Measurements from ENCODE around the gene MAB21L3.
A peak's percentile ranks its signal among the peaks of the same experiment; 100 is the strongest.

The MAB21L3 gene

GRCh38 chr1:116118471-116118870, 7.3 kb downstream of the MAB21L3 start:
- no peak overlapping the region for H3K4me3 ChIP-seq (replicated peaks; ENCODE audit: low read depth, low read length)
- no peak for TF ChIP-seq CTCF (IDR thresholded peaks at IDR 0.05; ENCODE audit: low read length, missing control alignments)
- no peak for DNase-seq (ENCODE audit: low read depth)

- H3K4me3 ChIP-seq (replicated peaks; ENCODE audit: low read depth, low read length): no peak overlapping the region
- no peak for TF ChIP-seq CTCF (IDR thresholded peaks at IDR 0.05; ENCODE audit: low read length, missing control alignments)
- DNase-seq (ENCODE audit: low read depth): no peak
Observed at GRCh38 chr1:116119876-116120275, 8.7 kb downstream of the MAB21L3 start.

- DNase-seq (ENCODE audit: low read depth): peak; percentile 54
Observed at GRCh38 chr1:116122955-116123757, 12.0 kb downstream of the MAB21L3 start.

GRCh38 chr1:116123837-116124533, 12.8 kb downstream of the MAB21L3 start:
- no peak for TF ChIP-seq CTCF (IDR thresholded peaks at IDR 0.05; ENCODE audit: low read length, missing control alignments)
- no peak overlapping the region for H3K4me3 ChIP-seq (replicated peaks; ENCODE audit: low read depth, low read length)
- DNase-seq (ENCODE audit: low read depth): no peak

More at GRCh38 chr1:116122955-116123757, 12.0 kb downstream of the MAB21L3 start:
- TF ChIP-seq CTCF (IDR thresholded peaks at IDR 0.05; ENCODE audit: low read length, missing control alignments): no peak
- H3K4me3 ChIP-seq (replicated peaks; ENCODE audit: low read depth, low read length): no peak overlapping the region

GRCh38 chr1:116125758-116126157, 14.6 kb downstream of the MAB21L3 start:
- DNase-seq (ENCODE audit: low read depth): no peak
- no peak overlapping the region for H3K4me3 ChIP-seq (replicated peaks; ENCODE audit: low read depth, low read length)
- TF ChIP-seq CTCF (IDR thresholded peaks at IDR 0.05; ENCODE audit: low read length, missing control alignments): no peak

- DNase-seq (ENCODE audit: low read depth): no peak
- H3K4me3 ChIP-seq (replicated peaks; ENCODE audit: low read depth, low read length): no peak overlapping the region
- no peak for TF ChIP-seq CTCF (IDR thresholded peaks at IDR 0.05; ENCODE audit: low read length, missing control alignments)
Observed at GRCh38 chr1:116126281-116126680, 15.1 kb downstream of the MAB21L3 start.
